GM18861 (cell line): ENCODE results near the gene CMTM4.
"Not testable (repeated sequence)": the region's sequence is repeated elsewhere in the genome, so short reads cannot be mapped to it uniquely, and the experiment has no call there.

Source experiments
- ATAC-seq: cut with Tn5 transposase; IDR thresholded peaks from one replicate; pipeline ENCODE4 v1.9.1; 2021; ENCODE audit not compliant: unreplicated experiment

The CMTM4 gene

GRCh38 chr16:66596986-66597848 is 99.3 kb downstream of the CMTM4 start:
- ATAC-seq = no peak

- ATAC-seq = not testable (repeated sequence)
Measured at GRCh38 chr16:66596559-66596958, 100.0 kb downstream of the CMTM4 start.

- no peak for ATAC-seq
Measured at GRCh38 chr16:66594739-66595138, 101.8 kb downstream of the CMTM4 start.

- no peak for ATAC-seq
Measured at GRCh38 chr16:66592814-66593213, 103.7 kb downstream of the CMTM4 start.

GRCh38 chr16:66592241-66592640 is 104.3 kb downstream of the CMTM4 start:
- ATAC-seq = no peak

DNA sequence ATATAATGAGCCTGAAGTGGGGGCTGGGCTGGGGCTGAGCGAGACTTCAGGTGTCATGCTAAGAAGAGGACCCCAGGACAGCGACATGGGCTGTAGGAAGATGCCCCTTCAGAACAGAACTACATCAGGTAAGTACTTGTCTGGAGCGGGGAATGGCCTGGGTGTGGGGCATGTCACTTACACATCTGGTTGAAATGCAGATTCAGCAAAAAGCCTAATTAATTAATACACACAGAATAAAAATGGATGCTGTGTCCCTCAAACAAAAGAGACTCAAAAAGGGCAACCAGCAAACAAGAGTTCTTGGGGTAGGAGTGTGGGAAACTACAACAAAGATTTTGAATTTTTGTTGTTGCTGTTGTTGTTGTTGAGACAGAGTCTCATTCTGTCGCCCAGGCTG is 105.5 kb downstream of the CMTM4 start:
- no peak for ATAC-seq

DNA sequence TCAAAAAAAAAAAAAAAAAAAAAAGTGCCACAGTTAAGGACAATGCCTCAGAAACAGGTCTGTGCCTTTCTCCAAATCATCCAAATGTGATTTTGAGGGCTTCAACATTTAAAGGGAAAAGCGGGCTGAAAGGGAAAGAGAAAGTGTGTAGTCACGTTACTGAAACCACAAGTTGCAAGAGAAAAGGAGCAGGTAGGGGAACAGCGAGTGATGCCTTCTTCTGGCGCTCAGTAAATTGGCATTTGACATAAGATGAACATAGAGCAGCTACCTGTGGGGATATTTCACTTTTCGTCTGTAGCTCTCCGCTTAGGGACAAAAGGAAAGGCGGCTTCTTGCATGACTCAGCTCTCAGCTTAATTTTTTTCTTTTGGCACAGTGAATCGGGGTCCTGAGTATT is 106.2 kb downstream of the CMTM4 start:
- ATAC-seq = no peak

- no peak for ATAC-seq
Measured at GRCh38 chr16:66588981-66589713, 107.4 kb downstream of the CMTM4 start.

GRCh38 chr16:66587881-66588600 is 108.5 kb downstream of the CMTM4 start:
- ATAC-seq = no peak

GRCh38 chr16:66585481-66586239 is 110.9 kb downstream of the CMTM4 start:
- no peak for ATAC-seq

GRCh38 chr16:66581246-66581952 is 115.1 kb downstream of the CMTM4 start:
- no peak for ATAC-seq

DNA sequence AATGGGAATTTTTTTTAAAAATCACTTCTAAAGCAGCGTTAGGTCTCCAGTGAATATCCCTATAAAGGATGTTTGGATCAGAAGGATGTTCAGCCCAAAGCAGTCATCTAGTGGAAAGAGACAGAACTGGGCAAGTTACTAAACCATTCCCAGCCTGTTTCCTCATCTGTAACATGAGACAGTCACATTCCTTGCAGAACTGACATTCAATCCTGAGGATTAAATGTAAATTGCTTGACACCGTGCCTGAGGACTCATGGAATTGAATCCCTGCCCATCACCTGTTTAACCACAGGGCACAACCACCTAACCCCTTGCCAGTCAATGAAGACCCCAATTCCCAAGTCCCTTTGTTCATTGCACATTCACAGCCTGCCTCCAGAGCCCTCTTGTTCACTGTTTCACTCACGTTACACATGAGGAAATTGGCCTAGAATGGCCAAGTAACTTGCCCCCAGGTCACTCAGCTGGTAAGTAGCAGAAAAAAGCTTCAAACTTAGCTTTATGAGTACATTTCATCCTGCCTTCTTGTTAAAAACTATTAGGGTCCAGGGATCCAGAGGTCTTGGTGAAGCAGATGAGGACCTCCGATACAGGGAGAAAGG is 115.8 kb downstream of the CMTM4 start:
- no peak for ATAC-seq

DNA sequence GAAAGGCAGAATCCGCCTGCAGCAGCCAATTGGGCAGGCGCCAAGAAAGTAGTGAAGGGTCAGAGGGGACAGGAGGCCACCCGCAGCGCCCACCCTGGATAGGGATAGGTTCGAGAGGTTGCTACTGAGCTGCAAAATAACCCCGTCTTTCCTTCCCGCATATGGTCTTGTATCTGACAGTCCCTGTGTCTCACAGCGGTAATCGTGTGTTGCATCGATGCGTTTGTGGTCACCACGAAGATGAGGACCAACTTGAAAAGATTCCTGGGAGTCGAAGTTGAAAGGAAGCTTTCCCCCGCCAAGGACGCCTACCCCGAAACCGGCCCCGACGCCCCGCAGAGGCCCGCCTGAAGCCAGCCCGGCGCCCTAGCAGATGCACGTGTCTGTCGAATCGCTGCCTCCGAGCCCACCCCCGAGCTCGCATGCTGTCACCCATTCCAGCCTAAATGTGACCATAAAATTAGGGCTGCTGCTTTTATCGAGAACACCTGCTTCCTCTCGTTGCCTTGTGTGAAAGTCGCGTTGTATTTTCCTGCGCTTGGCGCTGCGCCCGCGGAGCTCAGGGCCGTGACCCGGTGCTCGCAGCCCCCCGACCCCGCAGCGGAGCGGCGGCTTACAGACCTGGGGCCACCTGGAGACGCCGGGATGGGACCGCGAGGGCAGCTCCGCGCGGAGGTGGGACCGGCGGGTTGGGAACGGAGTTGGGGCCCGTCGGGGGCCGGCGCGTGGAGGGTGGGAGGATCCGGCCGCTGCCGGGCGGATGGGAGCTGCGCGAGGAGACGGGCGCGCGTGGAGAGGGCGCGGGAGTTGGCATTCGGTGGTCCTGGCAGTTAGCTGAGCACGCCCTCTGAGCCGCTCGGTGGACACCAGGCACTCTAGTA is 117.7 kb downstream of the CMTM4 start, which contains the start of gene CMTM2:
Gene CMTM2, plus strand, starts transcription at position 813 of the 881 bp plus-strand sequence. CDS start 145 bp downstream, outside the sequence.
- no peak for ATAC-seq

- ATAC-seq = no peak
Measured at GRCh38 chr16:66576296-66576695, 120.2 kb downstream of the CMTM4 start.

GRCh38 chr16:66575060-66575459 is 121.5 kb downstream of the CMTM4 start:
- ATAC-seq = no peak

- no peak for ATAC-seq
Measured at GRCh38 chr16:66574531-66574930, 122.0 kb downstream of the CMTM4 start.

DNA sequence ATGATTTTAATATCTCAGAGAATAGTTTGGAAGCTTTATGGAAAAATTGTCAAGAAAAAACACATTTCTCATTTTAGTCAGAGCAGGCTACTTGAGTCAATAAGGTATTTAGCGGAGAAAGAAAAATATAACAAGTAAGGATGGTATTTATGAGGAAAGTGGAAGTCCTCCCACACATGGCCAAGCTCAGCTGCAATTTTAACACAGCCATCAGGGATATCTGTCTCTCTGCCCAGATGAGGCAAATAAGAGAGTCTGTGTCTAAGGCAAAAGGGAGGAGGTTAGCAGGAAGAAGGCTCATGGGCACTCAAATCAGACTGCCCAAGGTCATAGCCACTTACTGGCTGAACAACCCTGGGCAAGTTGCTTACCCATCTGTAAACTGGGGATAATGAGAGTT is 122.5 kb downstream of the CMTM4 start:
- ATAC-seq = no peak

- no peak for ATAC-seq
Measured at GRCh38 chr16:66572356-66572755, 124.2 kb downstream of the CMTM4 start.
